ENCODE results near the gene LSM7.
"Not testable (repeated sequence)": the region's sequence is repeated elsewhere in the genome, so short reads cannot be mapped to it uniquely, and the experiment has no call there.

The LSM7 gene

GRCh38 chr19:2354670-2355069 is 26.3 kb upstream of the LSM7 start:
- no peak for DNase-seq

DNA sequence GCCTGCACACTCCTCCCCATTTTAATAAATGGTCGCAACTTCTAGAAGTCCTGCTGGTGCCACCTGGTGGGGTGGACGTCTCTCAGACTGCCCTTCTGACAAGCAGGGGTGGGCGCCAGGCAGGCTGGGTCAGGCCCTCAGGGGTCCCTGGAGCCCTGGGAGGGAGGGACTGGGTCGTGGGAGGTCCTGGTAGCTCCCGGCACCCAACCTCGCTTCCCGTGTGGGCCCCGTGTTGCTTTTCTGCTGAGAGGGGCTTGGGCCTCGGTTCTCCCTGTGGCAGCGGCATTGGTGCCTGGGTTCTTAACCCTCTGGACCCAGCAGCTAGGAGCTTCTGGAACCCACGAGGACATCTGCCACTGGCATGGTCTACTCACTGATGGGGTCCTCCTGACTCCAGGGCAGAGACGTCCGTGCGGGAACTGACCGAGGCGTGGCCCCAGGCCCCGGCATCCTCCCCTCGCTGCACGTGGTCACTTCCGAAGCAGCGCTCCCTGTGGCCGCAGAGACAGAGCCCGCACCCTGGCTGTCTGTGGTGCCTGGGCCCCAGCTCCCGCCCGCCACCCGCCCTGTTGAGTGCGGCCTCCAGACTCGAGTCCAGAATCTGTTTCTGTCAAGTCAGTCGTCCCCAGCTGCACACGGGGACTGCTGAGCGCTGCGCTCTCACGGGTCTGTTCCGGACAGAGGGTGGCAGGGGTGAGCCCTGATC is 25.7 kb upstream of the LSM7 start:
- DNase-seq, result no peak

- DNase-seq, result no peak
Observed at GRCh38 chr19:2353159-2353886, 24.9 kb upstream of the LSM7 start.

- no peak for DNase-seq
Observed at GRCh38 chr19:2352121-2352520, 23.7 kb upstream of the LSM7 start.

DNA sequence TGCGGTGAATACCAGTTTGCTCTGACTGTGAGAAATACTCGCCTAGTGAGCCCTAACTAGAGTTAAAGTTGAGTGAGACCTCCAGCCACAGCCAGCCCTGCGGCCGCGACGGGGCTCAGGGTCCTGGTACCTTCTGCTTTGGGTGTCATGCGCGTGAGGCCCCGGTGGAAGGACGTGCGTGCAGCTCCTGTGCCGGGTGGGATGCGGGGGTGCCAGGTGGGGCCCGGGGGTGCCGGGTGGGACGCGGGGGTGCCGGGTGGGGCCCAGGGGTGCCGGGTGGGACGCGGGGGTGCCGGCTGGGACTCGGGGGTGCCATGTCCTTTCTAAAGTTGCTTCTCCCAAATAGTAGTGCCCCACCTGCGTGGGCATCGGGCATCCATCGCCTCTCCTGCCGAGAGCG is 23.2 kb upstream of the LSM7 start:
- DNase-seq, result no peak

DNA sequence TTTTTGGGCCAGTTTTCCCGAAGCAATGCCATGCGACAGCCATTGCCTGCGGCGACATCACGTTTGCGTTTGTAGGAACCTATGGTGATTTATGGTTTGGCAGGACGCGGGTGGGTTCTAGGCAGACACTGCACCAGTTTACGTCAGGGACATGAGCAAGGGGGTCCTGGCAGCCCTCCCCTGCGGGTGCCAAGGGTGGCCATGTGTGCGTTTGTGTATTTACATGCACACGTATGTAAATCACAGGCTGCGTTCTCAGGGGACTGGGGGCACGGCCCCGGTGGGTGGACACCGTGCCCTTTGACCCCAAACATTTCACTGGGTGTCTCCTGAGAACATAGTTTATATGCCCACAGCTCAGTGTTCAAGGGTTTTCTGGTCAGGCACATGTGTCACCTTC is 22.3 kb upstream of the LSM7 start:
- DNase-seq, result no peak

DNA sequence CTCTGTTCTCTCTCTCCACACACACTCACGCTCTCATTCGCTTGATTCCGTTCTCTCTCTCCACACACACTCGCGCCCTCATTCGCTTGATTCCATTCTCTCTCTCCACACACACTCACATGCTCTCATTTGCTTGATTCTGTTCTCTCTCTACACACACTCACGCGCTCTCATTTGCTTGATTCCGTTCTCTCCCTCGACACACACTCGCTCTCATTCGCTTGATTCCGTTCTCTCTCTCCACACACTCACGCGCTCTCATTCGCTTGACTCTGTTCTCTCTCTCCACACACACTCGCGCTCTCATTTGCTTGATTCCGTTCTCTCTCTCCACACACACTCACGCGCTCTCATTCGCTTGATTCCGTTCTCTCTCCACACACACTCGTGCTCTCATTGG is 21.4 kb upstream of the LSM7 start:
- DNase-seq, result not testable (repeated sequence)

- DNase-seq, result no peak
Observed at GRCh38 chr19:2345794-2346663, 17.6 kb upstream of the LSM7 start.

GRCh38 chr19:2345076-2345475 is 16.7 kb upstream of the LSM7 start:
- no peak for DNase-seq

DNA sequence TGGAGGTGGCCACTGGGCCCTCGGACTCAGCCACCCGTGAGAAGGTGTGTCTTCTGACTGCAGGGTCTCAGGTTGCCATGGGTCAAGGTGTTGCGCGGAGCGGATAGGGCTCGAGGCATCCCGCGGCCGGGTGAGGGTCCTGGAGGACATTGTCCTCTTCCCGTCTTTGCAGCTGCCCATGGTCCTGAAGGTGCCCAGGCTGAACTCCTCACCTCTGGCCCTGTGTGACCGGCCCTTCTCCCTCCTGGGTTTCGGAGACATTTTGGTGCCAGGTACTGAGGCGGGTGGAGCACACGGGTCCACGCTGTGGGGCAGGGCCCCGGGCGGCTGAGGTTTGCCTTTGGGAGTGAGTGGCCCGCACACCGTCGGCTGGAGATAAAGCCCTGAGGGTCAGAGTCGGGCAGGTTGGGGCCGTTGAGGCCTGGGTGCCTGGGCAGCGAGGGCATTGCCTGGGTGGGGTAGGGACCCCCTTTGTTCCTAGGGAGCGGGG is 16.0 kb upstream of the LSM7 start:
- DNase-seq, result no peak

- DNase-seq, result no peak
Observed at GRCh38 chr19:2343289-2343982, 15.1 kb upstream of the LSM7 start.

DNA sequence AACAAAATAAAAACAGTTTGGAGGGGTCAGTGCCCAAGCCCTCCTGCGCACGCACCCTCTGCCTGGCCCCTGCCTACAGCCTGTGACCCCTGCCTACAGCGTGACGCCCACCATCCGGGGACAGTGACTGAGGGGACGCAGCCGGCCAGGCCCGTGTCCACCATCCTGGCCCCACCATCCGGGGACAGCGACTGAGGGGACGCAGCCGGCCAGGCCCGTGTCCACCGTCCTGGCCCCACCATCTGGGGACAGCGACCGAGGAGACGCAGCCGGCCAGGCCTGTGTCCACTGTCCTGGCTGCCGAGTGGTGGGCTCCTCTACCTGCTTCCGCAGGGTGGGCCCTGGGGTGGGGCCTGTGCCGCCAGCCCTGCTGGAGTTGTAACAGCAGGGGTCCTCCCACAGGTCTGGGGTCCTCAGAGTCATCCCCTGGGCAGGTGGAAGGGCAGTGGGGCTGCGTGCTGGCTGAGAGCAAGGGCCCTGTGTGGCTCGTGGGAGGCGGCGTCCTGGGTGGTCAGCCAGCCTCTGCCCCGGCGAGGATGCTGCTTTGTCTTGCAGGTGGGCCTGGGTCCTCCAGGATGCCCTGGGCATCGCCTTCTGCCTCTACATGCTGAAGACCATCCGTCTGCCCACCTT is 14.4 kb upstream of the LSM7 start:
- no peak for DNase-seq

DNA sequence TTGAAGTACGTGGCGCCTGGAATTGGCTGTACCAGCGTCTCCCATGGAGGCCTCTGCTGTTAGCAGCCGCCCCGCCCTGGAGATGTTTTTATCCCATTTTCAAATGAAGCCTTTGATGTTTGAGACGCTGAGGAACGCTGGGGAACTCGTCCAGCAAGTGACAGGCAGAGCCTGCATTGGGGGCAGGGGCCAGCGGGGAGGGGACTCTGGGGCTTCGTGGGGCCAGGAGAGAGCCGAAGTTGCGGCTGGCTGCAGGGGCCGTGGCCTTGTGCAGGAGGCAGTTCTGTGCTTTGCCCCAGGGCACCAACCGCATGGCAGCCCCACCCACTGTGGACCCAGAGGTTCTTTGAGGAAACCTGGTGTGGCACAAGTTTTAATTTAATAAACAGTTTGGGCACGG is 13.6 kb upstream of the LSM7 start:
- DNase-seq, result no peak

DNA sequence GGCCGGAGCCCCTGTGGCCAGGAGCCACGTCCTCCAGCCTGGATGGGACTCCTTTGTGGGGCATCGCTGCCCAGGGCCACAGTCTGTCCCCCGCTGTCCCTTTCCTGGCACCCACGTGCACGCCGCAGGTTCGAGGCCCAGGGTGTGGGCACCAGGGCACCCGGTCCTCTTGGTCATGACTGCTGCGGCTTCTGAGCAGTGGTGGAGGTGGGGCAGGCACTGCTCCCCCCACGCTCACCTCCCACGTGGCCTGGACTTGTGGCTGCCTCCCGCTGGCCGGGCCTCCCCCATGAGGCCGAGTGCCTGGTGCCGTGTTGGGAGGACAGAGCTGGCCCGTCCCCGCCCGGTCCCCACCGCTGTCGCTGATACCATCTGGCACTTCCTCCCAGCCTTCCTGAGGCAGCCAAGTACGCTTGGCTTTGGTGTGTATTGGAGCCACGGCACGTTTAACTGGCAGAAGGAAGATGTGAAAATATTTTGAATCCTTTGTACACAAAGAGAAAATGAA is 12.9 kb upstream of the LSM7 start:
- DNase-seq, result no peak

DNA sequence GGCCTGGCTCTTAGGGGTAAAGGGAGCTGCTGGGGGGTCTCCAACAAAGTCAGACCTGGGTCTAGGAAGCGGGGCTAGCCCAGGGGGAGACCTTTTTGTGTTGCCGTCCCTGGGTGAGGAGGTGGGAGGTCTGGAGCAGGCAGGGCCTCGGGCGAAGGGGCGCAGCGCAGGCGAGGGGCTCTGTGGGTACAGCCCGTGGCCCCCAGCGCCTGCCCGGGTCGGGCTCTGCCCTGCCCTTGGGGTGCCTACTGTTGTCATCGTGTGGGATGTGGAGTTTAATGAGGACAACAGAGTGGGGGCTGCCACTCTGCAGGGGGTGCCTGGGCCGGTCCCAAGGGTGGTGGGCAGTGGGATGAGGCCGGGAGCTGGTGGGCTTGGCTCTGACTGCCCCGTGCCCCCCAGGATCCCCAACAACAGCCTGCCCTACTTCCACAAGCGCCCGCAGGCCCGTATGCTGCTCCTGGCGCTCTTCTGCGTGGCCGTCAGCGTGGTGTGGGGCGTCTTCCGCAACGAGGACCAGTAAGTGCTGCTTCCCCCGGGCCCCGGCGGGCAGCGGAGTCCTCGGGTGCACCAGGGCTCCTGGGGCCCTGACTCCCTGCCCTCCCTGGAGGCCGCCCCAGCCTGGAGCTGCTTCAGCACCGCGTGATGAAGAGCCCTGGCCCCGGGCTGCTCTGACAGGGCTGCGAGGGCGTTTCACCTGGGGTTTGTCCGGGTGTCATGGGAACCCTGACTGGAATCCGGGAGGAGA is 12.3 kb upstream of the LSM7 start:
- DNase-seq, result no peak

- DNase-seq, result no peak
Observed at GRCh38 chr19:2339644-2340310, 11.4 kb upstream of the LSM7 start.

DNA sequence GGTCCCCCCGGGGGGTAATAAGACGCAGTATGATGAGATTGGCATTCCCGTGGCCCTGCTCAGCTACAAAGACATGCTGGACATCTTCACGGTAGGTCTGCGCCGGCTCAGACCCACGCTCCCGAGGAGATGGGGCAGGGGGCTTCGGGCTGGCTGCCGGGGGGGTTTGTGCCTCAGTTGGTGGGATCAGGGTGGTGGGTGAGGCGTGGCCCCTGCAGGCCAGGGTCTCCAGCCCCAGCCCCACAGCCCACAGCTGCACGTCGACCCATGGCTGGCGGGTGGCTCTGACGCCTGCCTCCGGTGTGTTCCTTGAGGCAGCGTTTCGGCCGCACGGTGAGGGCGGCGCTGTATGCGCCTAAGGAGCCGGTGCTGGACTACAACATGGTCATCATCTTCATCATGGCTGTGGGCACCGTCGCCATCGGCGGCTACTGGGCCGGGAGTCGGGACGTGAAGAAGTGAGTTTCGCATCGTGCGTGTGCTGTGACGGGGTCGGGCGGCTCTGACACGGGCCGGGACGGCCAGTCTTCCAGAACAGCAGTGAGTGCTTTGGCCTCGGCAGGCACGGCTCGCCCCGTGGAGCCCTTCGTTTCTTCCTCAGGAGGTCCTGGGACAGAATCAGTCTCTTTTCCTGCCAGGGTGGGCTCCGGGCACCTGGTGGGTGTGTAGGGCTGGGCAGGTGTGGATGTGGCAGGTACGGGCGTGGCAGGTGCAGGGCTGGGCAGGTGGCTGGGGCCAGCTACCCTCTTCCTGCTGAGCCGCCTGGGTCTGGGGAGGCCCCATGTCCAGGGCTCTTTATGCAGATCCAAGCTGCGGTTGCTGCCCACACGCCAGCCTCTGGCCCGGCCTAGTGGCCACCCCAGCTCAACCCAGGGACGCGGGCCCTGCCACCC is 10.6 kb upstream of the LSM7 start:
- DNase-seq, result no peak

GRCh38 chr19:2338055-2338615 is 9.7 kb upstream of the LSM7 start:
- no peak for DNase-seq

DNA sequence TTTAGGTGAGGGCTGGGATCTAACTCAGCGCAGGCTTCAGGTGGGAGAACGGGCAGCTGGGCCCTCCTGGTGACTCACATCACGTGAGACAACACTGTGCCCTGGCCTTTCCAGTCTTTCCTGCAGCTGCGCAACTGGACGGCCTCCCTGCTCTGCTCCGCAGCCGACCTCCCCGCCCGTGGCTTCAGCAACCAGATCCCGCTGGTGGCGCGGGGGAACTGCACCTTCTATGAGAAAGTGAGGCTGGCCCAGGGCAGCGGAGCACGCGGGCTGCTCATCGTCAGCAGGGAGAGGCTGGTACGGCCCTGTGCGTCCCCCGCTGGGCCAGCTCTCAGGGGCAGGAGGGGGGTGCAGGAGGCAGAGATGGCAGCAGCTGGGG is 8.9 kb upstream of the LSM7 start:
- DNase-seq, result no peak

All from CD4-positive, alpha-beta T cell treated with Interferon gamma for 1 hour (primary cell).